GM23338 (cell line): ENCODE data around the gene NEU3. TPM values are rescaled to one million over a fixed set of nuclear protein-coding genes. Genes with fewer than 3 reads are reported as not detected.
"Not testable (repeated sequence)": the region's sequence is repeated elsewhere in the genome, so short reads cannot be mapped to it uniquely, and the experiment has no call there.

Experiments used
- ATAC-seq: fragments of 200-7000 bp; cut with Tn5 transposase; 3 replicates; pipeline ENCODE4 v1.9.1; 2020
- DNase-seq: peaks from one replicate; pipeline ENCODE4 v3.0.0-alpha.2; 2015; ENCODE audit warnings: low spot score
- H2AFZ ChIP-seq: fragments of 200-600 bp; sonication (generic); 2 replicates; pipeline ENCODE4 v1.8.0; 2016; ENCODE audit warnings: antibody characterized with exemption, mild to moderate bottlenecking, moderate library complexity
- H3F3A ChIP-seq: fragments of 200-600 bp; sonication (generic); replicated peaks from 2 replicates; pipeline ENCODE4 v1.8.0; 2017; ENCODE audit warnings: antibody characterized with exemption, mixed run types, low read depth
- H3K27ac ChIP-seq: fragments of 200-600 bp; sonication (generic); 2 replicates; pipeline ENCODE4 v1.6.1; 2016; ENCODE audit warnings: low read depth
- H3K27me3 ChIP-seq: fragments of 200-600 bp; sonication (generic); 2 replicates; pipeline ENCODE4 v1.8.0; 2016; ENCODE audit warnings: mild to moderate bottlenecking, mixed run types, moderate library complexity; ENCODE audit not compliant: insufficient read depth
- H3K36me3 ChIP-seq: fragments of 200-600 bp; sonication (generic); 2 replicates; pipeline ENCODE4 v1.8.0; 2016; ENCODE audit warnings: mild to moderate bottlenecking; ENCODE audit not compliant: insufficient read depth
- H3K4me1 ChIP-seq: fragments of 200-600 bp; sonication (generic); 2 replicates; pipeline ENCODE4 v1.8.0; 2016; ENCODE audit warnings: mild to moderate bottlenecking, moderate library complexity; ENCODE audit not compliant: insufficient read depth
- H3K4me2 ChIP-seq: fragments of 200-600 bp; sonication (generic); 2 replicates; pipeline ENCODE4 v1.7.1; 2017; ENCODE audit warnings: mixed run types
- H3K4me3 ChIP-seq: fragments of 200-600 bp; sonication (generic); 2 replicates; pipeline ENCODE4 v1.6.1; 2016; ENCODE audit warnings: mixed run types
- H3K79me2 ChIP-seq: fragments of 200-600 bp; sonication (generic); replicated peaks from 2 replicates; pipeline ENCODE4 v1.8.0; 2017; ENCODE audit warnings: mild to moderate bottlenecking; ENCODE audit not compliant: insufficient read depth
- H3K9me2 ChIP-seq: fragments of 200-600 bp; sonication (generic); 2 replicates; pipeline ENCODE4 v1.8.0; 2017; ENCODE audit not compliant: insufficient read depth
- H4K20me1 ChIP-seq: fragments of 200-600 bp; sonication (generic); replicated peaks from 2 replicates; pipeline ENCODE4 v1.8.0; 2017; ENCODE audit warnings: mild to moderate bottlenecking; ENCODE audit not compliant: insufficient read depth
- H3K27ac Mint-ChIP-seq: 2 replicates; pipeline ENCODE4 v1.8.0; 2020; ENCODE audit warnings: inconsistent platforms, mild to moderate bottlenecking, moderate library complexity, mixed read lengths
- H3K27me3 Mint-ChIP-seq: 3 replicates; pipeline ENCODE4 v1.8.0; 2022; ENCODE audit warnings: low read depth, mild to moderate bottlenecking, moderate library complexity, mixed read lengths, inconsistent platforms; ENCODE audit not compliant: insufficient read depth, poor library complexity
- H3K36me3 Mint-ChIP-seq: 3 replicates; pipeline ENCODE4 v1.8.0; 2021; ENCODE audit warnings: low read depth, mild to moderate bottlenecking, inconsistent platforms, moderate library complexity, mixed read lengths
- H3K4me1 Mint-ChIP-seq: 3 replicates; pipeline ENCODE4 v1.8.0; 2020; ENCODE audit warnings: mild to moderate bottlenecking, inconsistent platforms, mixed read lengths
- H3K4me3 Mint-ChIP-seq: 3 replicates; pipeline ENCODE4 v1.8.0; 2021; ENCODE audit warnings: moderate library complexity, mild to moderate bottlenecking, inconsistent platforms, mixed read lengths
- H3K9me3 Mint-ChIP-seq: 3 replicates; pipeline ENCODE4 v1.8.0; 2020; ENCODE audit warnings: moderate library complexity, mild to moderate bottlenecking, inconsistent platforms, mixed read lengths
- CREB1 ChIP-seq: fragments of 250-450 bp; sonication (Bioruptor Pico); IDR thresholded peaks from 2 replicates; pipeline ENCODE4 v1.5.0; 2020; ENCODE audit warnings: low read depth, mild to moderate bottlenecking, moderate library complexity
- ETS1 ChIP-seq: IDR thresholded peaks from 2 replicates; pipeline ENCODE4 v1.6.1; 2016; ENCODE audit warnings: antibody characterized with exemption
- EZH2phosphoT487 ChIP-seq: fragments of 200-600 bp; sonication (generic); IDR thresholded peaks from one replicate; pipeline ENCODE4 v1.8.1; 2018; ENCODE audit warnings: antibody characterized with exemption; ENCODE audit not compliant: unreplicated experiment
- JUNB ChIP-seq: IDR thresholded peaks from one replicate; pipeline ENCODE4 v1.6.1; 2016; ENCODE audit warnings: antibody characterized with exemption; ENCODE audit not compliant: unreplicated experiment
- NANOG ChIP-seq: IDR thresholded peaks from 2 replicates; pipeline ENCODE4 v1.6.1; 2016; ENCODE audit warnings: antibody characterized with exemption, borderline replicate concordance
- POLR2AphosphoS5 ChIP-seq: IDR thresholded peaks from 2 replicates; pipeline ENCODE4 v1.6.1; 2016; ENCODE audit warnings: antibody characterized with exemption, low read depth
- STAT1 ChIP-seq: IDR thresholded peaks from one replicate; pipeline ENCODE4 v1.6.1; 2016; ENCODE audit warnings: antibody characterized with exemption; ENCODE audit not compliant: unreplicated experiment
- ZNF114 ChIP-seq: fragments of 250-450 bp; sonication (Bioruptor Pico); IDR thresholded peaks from 2 replicates; pipeline ENCODE4 v1.5.0; 2020; ENCODE audit warnings: mild to moderate bottlenecking, moderate library complexity
- ZNF462 ChIP-seq: fragments of 250-450 bp; sonication (Bioruptor Pico); IDR thresholded peaks from 2 replicates; pipeline ENCODE4 v1.5.0; 2020; ENCODE audit warnings: mild to moderate bottlenecking, moderate library complexity
- polyA plus RNA-seq: library from polyadenylated mRNA; unstranded; fragments of >200 nt; fragmentation: Nextera tagmentation; extraction: Ambion mirVana; gene quantifications from 2 replicates; pipeline ENCODE4 v1.2.1, GENCODE V29; 2016
- total RNA-seq: library from RNA; depleted of rRNA; stranded (reverse); fragments of >200 nt; shearing (Covaris generic); gene quantifications from 2 replicates; pipeline ENCODE4 v1.2.3, GENCODE V29; 2014
- TF ChIP-seq, protein P1 (sequence below), 2 experiments: fragments of 200-600 bp in 1 of 2; sonication (generic) in 1 of 2; conservative IDR thresholded peaks; 2 replicates each; pipeline versions ENCODE4 v1.5.1 to v1.6.1; 2016 to 2017; ENCODE audit warnings: antibody characterized with exemption in 2 of 2, low read depth in 2 of 2, mild to moderate bottlenecking in 2 of 2, moderate library complexity in 1 of 2

Gene NEU3
- total and polyA plus RNA-seq, 2 experiments from 2014 or later, result 2.8 to 25.9 TPM

GRCh38 chr11:74960128-74960527, 28.6 kb upstream of the NEU3 start:
- H3K36me3 Mint-ChIP-seq, H3K27me3 ChIP-seq, H3K4me2 ChIP-seq, H3K9me2 ChIP-seq, H3K4me1 Mint-ChIP-seq, H3K27ac ChIP-seq, H3K4me3 Mint-ChIP-seq, H3K27me3 Mint-ChIP-seq, DNase-seq, H3K4me3 ChIP-seq, H2AFZ ChIP-seq, H3K36me3 ChIP-seq, H3F3A ChIP-seq, H3K4me1 ChIP-seq, H3K9me3 Mint-ChIP-seq, ATAC-seq: not testable (repeated sequence)
- H3K27ac Mint-ChIP-seq, result peak overlapping the region; percentile 40; the same call in 1 of the 2 replicates
- Histone ChIP-seq H4K20me1 (peaks cover 34% of the 10 kb centered on the region; the same call in 1 of the 2 replicates), H3K79me2 (peaks cover 97% of the 10 kb centered on the region)

DNA sequence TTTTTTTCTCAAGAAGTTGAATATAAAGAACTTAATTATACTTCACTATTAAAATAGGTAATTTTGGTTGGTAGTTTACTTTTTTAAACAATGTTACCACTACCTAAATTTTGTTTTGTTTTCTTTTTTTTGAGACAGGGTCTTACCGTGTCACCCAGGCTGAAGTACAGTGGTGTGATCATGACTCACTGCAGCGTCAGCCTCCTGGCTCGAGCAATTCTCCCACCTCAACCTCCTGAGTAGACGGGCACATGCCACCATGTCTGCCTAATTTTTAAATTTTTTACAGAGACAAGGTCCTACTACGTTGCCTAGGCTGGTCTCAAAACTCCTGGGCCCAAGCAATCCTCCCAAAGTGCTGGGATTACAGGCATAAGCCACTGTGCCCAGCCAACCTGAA, 22.1 kb upstream of the NEU3 start:
- peaks cover 46% of the 10 kb centered on the region for H3K79me2 ChIP-seq
- H3K36me3 Mint-ChIP-seq, result peaks cover 21% of the 10 kb centered on the region; the same call in 2 of the 3 replicates
- TF ChIP-seq CREB1 (CRISPR knock-in tag) (no peak), STAT1 (no peak), EZH2phosphoT487 (no peak), ETS1 (no peak), POLR2AphosphoS5 (no peak), JUNB (no peak), NANOG (no peak), ZNF462 (CRISPR knock-in tag) (no peak), ZNF114 (no peak)
- TF ChIP-seq, protein P1, sequence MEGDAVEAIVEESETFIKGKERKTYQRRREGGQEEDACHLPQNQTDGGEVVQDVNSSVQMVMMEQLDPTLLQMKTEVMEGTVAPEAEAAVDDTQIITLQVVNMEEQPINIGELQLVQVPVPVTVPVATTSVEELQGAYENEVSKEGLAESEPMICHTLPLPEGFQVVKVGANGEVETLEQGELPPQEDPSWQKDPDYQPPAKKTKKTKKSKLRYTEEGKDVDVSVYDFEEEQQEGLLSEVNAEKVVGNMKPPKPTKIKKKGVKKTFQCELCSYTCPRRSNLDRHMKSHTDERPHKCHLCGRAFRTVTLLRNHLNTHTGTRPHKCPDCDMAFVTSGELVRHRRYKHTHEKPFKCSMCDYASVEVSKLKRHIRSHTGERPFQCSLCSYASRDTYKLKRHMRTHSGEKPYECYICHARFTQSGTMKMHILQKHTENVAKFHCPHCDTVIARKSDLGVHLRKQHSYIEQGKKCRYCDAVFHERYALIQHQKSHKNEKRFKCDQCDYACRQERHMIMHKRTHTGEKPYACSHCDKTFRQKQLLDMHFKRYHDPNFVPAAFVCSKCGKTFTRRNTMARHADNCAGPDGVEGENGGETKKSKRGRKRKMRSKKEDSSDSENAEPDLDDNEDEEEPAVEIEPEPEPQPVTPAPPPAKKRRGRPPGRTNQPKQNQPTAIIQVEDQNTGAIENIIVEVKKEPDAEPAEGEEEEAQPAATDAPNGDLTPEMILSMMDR (conservative IDR thresholded peaks at IDR 0.05; ENCODE audit: low read depth in 2 of 2), result no peak

More for the DNA sequence above, 22.1 kb upstream of the NEU3 start:
- no peak for ATAC-seq
- Histone ChIP-seq H3K27me3 (no peaks in the 10 kb centered on the region), H2AFZ (no peak overlapping the region), H3K9me2 (no peaks in the 10 kb centered on the region), H3K4me2 (no peak overlapping the region), H4K20me1 (peaks cover 28% of the 10 kb centered on the region), H3K27ac (no peak overlapping the region), H3K4me3 (no peak overlapping the region), H3K36me3 (peaks cover 18% of the 10 kb centered on the region), H3K4me1 (no peaks in the 10 kb centered on the region), H3F3A (no peaks in the 10 kb centered on the region)
- no peaks in the 10 kb centered on the region for H3K27me3 Mint-ChIP-seq
- DNase-seq, result no peak
- H3K4me3 Mint-ChIP-seq, result no peak overlapping the region
- H3K9me3 Mint-ChIP-seq, result no peaks in the 10 kb centered on the region
- no peaks in the 10 kb centered on the region for H3K4me1 Mint-ChIP-seq
- no peak overlapping the region for H3K27ac Mint-ChIP-seq
